Peyer's patch (tissue), 4 donors: Measurements from ENCODE around the gene RXRG.

Experiments used
- POLR2A ChIP-seq, 2 donors: fragments of 450-650 bp; IDR thresholded peaks; one replicate each; pipeline ENCODE4 v1.5.1; 2017; ENCODE audit warnings: antibody characterized with exemption in 2 of 2, mild to moderate bottlenecking in 2 of 2, moderate library complexity in 2 of 2
- TF ChIP-seq, protein P1 (sequence below), 6 experiments: fragments of 450-650 bp in 4 of 6; fragments of 200-600 bp in 2 of 6; sonication (generic) in 1 of 6; IDR thresholded peaks; one replicate each; pipeline ENCODE4 v1.5.1; 2017 to 2019; ENCODE audit warnings: antibody characterized with exemption in 6 of 6, mild to moderate bottlenecking in 3 of 6, moderate library complexity in 1 of 6

DNA sequence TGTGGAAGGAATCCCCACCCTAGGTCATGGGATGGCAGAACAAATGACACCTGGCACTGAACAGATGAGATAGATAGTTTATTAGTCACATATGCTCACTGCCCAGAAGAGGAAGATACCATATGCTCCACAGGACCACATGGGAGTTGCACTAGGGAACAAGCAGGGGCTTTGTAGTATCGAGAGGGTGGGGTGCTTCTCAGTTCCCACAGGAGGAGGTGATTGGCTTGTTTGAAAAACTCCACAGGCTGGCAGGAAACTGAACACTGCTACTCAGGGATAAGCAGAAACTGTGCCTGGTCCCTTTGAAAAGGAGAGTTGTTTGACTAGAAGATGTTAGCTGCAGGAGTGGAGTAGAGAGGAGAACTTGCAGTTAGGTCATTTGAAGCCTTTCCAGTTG is 31.9 kb upstream of the RXRG start:
- TF ChIP-seq, protein P1, sequence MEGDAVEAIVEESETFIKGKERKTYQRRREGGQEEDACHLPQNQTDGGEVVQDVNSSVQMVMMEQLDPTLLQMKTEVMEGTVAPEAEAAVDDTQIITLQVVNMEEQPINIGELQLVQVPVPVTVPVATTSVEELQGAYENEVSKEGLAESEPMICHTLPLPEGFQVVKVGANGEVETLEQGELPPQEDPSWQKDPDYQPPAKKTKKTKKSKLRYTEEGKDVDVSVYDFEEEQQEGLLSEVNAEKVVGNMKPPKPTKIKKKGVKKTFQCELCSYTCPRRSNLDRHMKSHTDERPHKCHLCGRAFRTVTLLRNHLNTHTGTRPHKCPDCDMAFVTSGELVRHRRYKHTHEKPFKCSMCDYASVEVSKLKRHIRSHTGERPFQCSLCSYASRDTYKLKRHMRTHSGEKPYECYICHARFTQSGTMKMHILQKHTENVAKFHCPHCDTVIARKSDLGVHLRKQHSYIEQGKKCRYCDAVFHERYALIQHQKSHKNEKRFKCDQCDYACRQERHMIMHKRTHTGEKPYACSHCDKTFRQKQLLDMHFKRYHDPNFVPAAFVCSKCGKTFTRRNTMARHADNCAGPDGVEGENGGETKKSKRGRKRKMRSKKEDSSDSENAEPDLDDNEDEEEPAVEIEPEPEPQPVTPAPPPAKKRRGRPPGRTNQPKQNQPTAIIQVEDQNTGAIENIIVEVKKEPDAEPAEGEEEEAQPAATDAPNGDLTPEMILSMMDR (IDR thresholded peaks at IDR 0.05): no peak
- TF ChIP-seq POLR2A (IDR thresholded peaks at IDR 0.05): no peak
